GM23338 (cell line): Measurements from ENCODE around the gene CHN1. TPM values are rescaled to one million over a fixed set of nuclear protein-coding genes. Genes with fewer than 3 reads are reported as not detected.

Source experiments
- ATAC-seq: fragments of 200-7000 bp; cut with Tn5 transposase; 3 replicates; pipeline ENCODE4 v1.9.1; 2020
- DNase-seq: peaks from one replicate; pipeline ENCODE4 v3.0.0-alpha.2; 2015; ENCODE audit warnings: low spot score
- H2AFZ ChIP-seq: fragments of 200-600 bp; sonication (generic); 2 replicates; pipeline ENCODE4 v1.8.0; 2016; ENCODE audit warnings: antibody characterized with exemption, mild to moderate bottlenecking, moderate library complexity
- H3F3A ChIP-seq: fragments of 200-600 bp; sonication (generic); replicated peaks from 2 replicates; pipeline ENCODE4 v1.8.0; 2017; ENCODE audit warnings: antibody characterized with exemption, mixed run types, low read depth
- H3K27ac ChIP-seq: fragments of 200-600 bp; sonication (generic); 2 replicates; pipeline ENCODE4 v1.6.1; 2016; ENCODE audit warnings: low read depth
- H3K27me3 ChIP-seq: fragments of 200-600 bp; sonication (generic); 2 replicates; pipeline ENCODE4 v1.8.0; 2016; ENCODE audit warnings: mild to moderate bottlenecking, mixed run types, moderate library complexity; ENCODE audit not compliant: insufficient read depth
- H3K36me3 ChIP-seq: fragments of 200-600 bp; sonication (generic); 2 replicates; pipeline ENCODE4 v1.8.0; 2016; ENCODE audit warnings: mild to moderate bottlenecking; ENCODE audit not compliant: insufficient read depth
- H3K4me1 ChIP-seq: fragments of 200-600 bp; sonication (generic); 2 replicates; pipeline ENCODE4 v1.8.0; 2016; ENCODE audit warnings: mild to moderate bottlenecking, moderate library complexity; ENCODE audit not compliant: insufficient read depth
- H3K4me2 ChIP-seq: fragments of 200-600 bp; sonication (generic); 2 replicates; pipeline ENCODE4 v1.7.1; 2017; ENCODE audit warnings: mixed run types
- H3K4me3 ChIP-seq: fragments of 200-600 bp; sonication (generic); 2 replicates; pipeline ENCODE4 v1.6.1; 2016; ENCODE audit warnings: mixed run types
- H3K79me2 ChIP-seq: fragments of 200-600 bp; sonication (generic); replicated peaks from 2 replicates; pipeline ENCODE4 v1.8.0; 2017; ENCODE audit warnings: mild to moderate bottlenecking; ENCODE audit not compliant: insufficient read depth
- H3K9me2 ChIP-seq: fragments of 200-600 bp; sonication (generic); 2 replicates; pipeline ENCODE4 v1.8.0; 2017; ENCODE audit not compliant: insufficient read depth
- H4K20me1 ChIP-seq: fragments of 200-600 bp; sonication (generic); replicated peaks from 2 replicates; pipeline ENCODE4 v1.8.0; 2017; ENCODE audit warnings: mild to moderate bottlenecking; ENCODE audit not compliant: insufficient read depth
- H3K27ac Mint-ChIP-seq: 2 replicates; pipeline ENCODE4 v1.8.0; 2020; ENCODE audit warnings: inconsistent platforms, mild to moderate bottlenecking, moderate library complexity, mixed read lengths
- H3K27me3 Mint-ChIP-seq: 3 replicates; pipeline ENCODE4 v1.8.0; 2022; ENCODE audit warnings: low read depth, mild to moderate bottlenecking, moderate library complexity, mixed read lengths, inconsistent platforms; ENCODE audit not compliant: insufficient read depth, poor library complexity
- H3K36me3 Mint-ChIP-seq: 3 replicates; pipeline ENCODE4 v1.8.0; 2021; ENCODE audit warnings: low read depth, mild to moderate bottlenecking, inconsistent platforms, moderate library complexity, mixed read lengths
- H3K4me1 Mint-ChIP-seq: 3 replicates; pipeline ENCODE4 v1.8.0; 2020; ENCODE audit warnings: mild to moderate bottlenecking, inconsistent platforms, mixed read lengths
- H3K4me3 Mint-ChIP-seq: 3 replicates; pipeline ENCODE4 v1.8.0; 2021; ENCODE audit warnings: moderate library complexity, mild to moderate bottlenecking, inconsistent platforms, mixed read lengths
- H3K9me3 Mint-ChIP-seq: 3 replicates; pipeline ENCODE4 v1.8.0; 2020; ENCODE audit warnings: moderate library complexity, mild to moderate bottlenecking, inconsistent platforms, mixed read lengths
- CREB1 ChIP-seq: fragments of 250-450 bp; sonication (Bioruptor Pico); IDR thresholded peaks from 2 replicates; pipeline ENCODE4 v1.5.0; 2020; ENCODE audit warnings: low read depth, mild to moderate bottlenecking, moderate library complexity
- CTCF ChIP-seq, 2 experiments: fragments of 200-600 bp in 1 of 2; sonication (generic) in 1 of 2; conservative IDR thresholded peaks; 2 replicates each; pipeline versions ENCODE4 v1.5.1 to v1.6.1; 2016 to 2017; ENCODE audit warnings: antibody characterized with exemption in 2 of 2, low read depth in 2 of 2, mild to moderate bottlenecking in 2 of 2, moderate library complexity in 1 of 2
- ETS1 ChIP-seq: IDR thresholded peaks from 2 replicates; pipeline ENCODE4 v1.6.1; 2016; ENCODE audit warnings: antibody characterized with exemption
- EZH2 ChIP-seq: fragments of 200-600 bp; sonication (generic); IDR thresholded peaks from one replicate; pipeline ENCODE4 v1.8.0; 2017; ENCODE audit warnings: antibody characterized with exemption, mild to moderate bottlenecking, low read depth; ENCODE audit not compliant: unreplicated experiment
- EZH2phosphoT487 ChIP-seq: fragments of 200-600 bp; sonication (generic); IDR thresholded peaks from one replicate; pipeline ENCODE4 v1.8.1; 2018; ENCODE audit warnings: antibody characterized with exemption; ENCODE audit not compliant: unreplicated experiment
- JUNB ChIP-seq: IDR thresholded peaks from one replicate; pipeline ENCODE4 v1.6.1; 2016; ENCODE audit warnings: antibody characterized with exemption; ENCODE audit not compliant: unreplicated experiment
- NANOG ChIP-seq: IDR thresholded peaks from 2 replicates; pipeline ENCODE4 v1.6.1; 2016; ENCODE audit warnings: antibody characterized with exemption, borderline replicate concordance
- POLR2AphosphoS5 ChIP-seq: IDR thresholded peaks from 2 replicates; pipeline ENCODE4 v1.6.1; 2016; ENCODE audit warnings: antibody characterized with exemption, low read depth
- STAT1 ChIP-seq: IDR thresholded peaks from one replicate; pipeline ENCODE4 v1.6.1; 2016; ENCODE audit warnings: antibody characterized with exemption; ENCODE audit not compliant: unreplicated experiment
- ZNF114 ChIP-seq: fragments of 250-450 bp; sonication (Bioruptor Pico); IDR thresholded peaks from 2 replicates; pipeline ENCODE4 v1.5.0; 2020; ENCODE audit warnings: mild to moderate bottlenecking, moderate library complexity
- ZNF331 ChIP-seq: fragments of 250-450 bp; sonication (Bioruptor Pico); IDR thresholded peaks from 2 replicates; pipeline ENCODE4 v1.5.0; 2020; ENCODE audit warnings: low read depth, mild to moderate bottlenecking, moderate library complexity
- polyA plus RNA-seq: library from polyadenylated mRNA; unstranded; fragments of >200 nt; fragmentation: Nextera tagmentation; extraction: Ambion mirVana; gene quantifications from 2 replicates; pipeline ENCODE4 v1.2.1, GENCODE V29; 2016
- total RNA-seq: library from RNA; depleted of rRNA; stranded (reverse); fragments of >200 nt; shearing (Covaris generic); gene quantifications from 2 replicates; pipeline ENCODE4 v1.2.3, GENCODE V29; 2014
- TF ChIP-seq, protein P1 (sequence below): IDR thresholded peaks from one replicate; pipeline ENCODE4 v1.6.1; 2018; ENCODE audit warnings: antibody characterized with exemption; ENCODE audit not compliant: unreplicated experiment

CHN1 gene
- total and polyA plus RNA-seq, 2 experiments from 2014 or later = 28.1 to 36.5 TPM

- TF ChIP-seq, protein P1, sequence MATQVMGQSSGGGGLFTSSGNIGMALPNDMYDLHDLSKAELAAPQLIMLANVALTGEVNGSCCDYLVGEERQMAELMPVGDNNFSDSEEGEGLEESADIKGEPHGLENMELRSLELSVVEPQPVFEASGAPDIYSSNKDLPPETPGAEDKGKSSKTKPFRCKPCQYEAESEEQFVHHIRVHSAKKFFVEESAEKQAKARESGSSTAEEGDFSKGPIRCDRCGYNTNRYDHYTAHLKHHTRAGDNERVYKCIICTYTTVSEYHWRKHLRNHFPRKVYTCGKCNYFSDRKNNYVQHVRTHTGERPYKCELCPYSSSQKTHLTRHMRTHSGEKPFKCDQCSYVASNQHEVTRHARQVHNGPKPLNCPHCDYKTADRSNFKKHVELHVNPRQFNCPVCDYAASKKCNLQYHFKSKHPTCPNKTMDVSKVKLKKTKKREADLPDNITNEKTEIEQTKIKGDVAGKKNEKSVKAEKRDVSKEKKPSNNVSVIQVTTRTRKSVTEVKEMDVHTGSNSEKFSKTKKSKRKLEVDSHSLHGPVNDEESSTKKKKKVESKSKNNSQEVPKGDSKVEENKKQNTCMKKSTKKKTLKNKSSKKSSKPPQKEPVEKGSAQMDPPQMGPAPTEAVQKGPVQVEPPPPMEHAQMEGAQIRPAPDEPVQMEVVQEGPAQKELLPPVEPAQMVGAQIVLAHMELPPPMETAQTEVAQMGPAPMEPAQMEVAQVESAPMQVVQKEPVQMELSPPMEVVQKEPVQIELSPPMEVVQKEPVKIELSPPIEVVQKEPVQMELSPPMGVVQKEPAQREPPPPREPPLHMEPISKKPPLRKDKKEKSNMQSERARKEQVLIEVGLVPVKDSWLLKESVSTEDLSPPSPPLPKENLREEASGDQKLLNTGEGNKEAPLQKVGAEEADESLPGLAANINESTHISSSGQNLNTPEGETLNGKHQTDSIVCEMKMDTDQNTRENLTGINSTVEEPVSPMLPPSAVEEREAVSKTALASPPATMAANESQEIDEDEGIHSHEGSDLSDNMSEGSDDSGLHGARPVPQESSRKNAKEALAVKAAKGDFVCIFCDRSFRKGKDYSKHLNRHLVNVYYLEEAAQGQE = no peak
- TF ChIP-seq CREB1 (CRISPR knock-in tag) = no peak
These were observed 131.7 kb downstream of the CHN1 start (continued) for GRCh38 chr2:174873471-174873870.

DNA sequence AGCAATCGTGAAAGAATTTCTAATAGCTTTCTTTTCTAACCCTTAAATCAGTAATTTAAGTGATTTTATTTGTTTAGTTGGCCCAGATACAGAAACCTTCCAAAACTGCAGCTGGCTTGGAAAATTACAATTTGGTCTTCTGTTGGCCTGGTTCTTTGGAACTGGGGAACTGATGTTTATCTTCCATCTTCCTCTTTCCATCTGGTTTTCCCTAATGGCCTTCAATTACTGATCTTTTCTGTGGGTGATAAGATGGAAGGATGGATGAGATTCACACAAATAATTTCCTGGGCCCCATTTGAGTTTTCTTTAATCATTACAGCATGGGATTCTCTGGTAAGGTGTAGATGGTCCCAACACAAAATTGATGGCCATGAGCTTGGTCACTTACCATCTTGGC lies 134.4 kb downstream of the CHN1 start:
- no peaks in the 10 kb centered on the region for H4K20me1 ChIP-seq
- H3K27me3 ChIP-seq = no peaks in the 10 kb centered on the region
- H3K27me3 Mint-ChIP-seq = peaks cover 2% of the 10 kb centered on the region
- H3K36me3 ChIP-seq = no peaks in the 10 kb centered on the region
- DNase-seq (no peak), ATAC-seq (no peak)
- H3K27ac ChIP-seq = no peak overlapping the region
- no peak overlapping the region for H3K4me2 ChIP-seq
- H3K4me3 Mint-ChIP-seq = no peak overlapping the region
- H3K4me3 ChIP-seq = no peak overlapping the region
- H3F3A ChIP-seq = no peaks in the 10 kb centered on the region
- H3K36me3 Mint-ChIP-seq = peaks cover 30% of the 10 kb centered on the region; the same call in 2 of the 3 replicates
- H3K79me2 ChIP-seq = no peaks in the 10 kb centered on the region
- no peaks in the 10 kb centered on the region for H3K9me3 Mint-ChIP-seq
- 0 out of 2 replicates have a peak, but pooled peaks cover 3% of the 10 kb centered on the region for H3K9me2 ChIP-seq
- peak overlapping the region; percentile 21; the same call in 1 of the 2 replicates for H3K27ac Mint-ChIP-seq
- peaks cover 52% of the 10 kb centered on the region for H3K4me1 ChIP-seq
- H2AFZ ChIP-seq = no peak overlapping the region
- H3K4me1 Mint-ChIP-seq = peaks cover 42% of the 10 kb centered on the region
- TF ChIP-seq NANOG (no peak), ZNF114 (CRISPR knock-in tag) (no peak), POLR2AphosphoS5 (no peak), STAT1 (no peak), ETS1 (no peak), CTCF (conservative IDR thresholded peaks at IDR 0.05; ENCODE audit: low read depth in 2 of 2) (no peak), CREB1 (CRISPR knock-in tag) (no peak), EZH2phosphoT487 (no peak), ZNF331 (CRISPR knock-in tag) (no peak), JUNB (no peak), EZH2 (no peak)
- TF ChIP-seq, protein P1 = no peak
